Neuronal stem cell (in vitro differentiated cells): ENCODE data around the gene MISFA.

Experiments
- DNase-seq: peaks from one replicate; pipeline ENCODE4 v3.0.0-alpha.2; 2013; ENCODE audit warnings: low spot score
- H2AFZ ChIP-seq: one replicate; pipeline ENCODE4 v1.6.1; 2013; ENCODE audit warnings: mild to moderate bottlenecking, low read length, inconsistent platforms
- H2AK5ac ChIP-seq: 2 replicates; pipeline ENCODE4 v1.6.1; 2013; ENCODE audit warnings: low read depth, mild to moderate bottlenecking, inconsistent platforms, low read length, moderate library complexity, mixed read lengths
- H2BK120ac ChIP-seq: 2 replicates; pipeline ENCODE4 v1.6.1; 2013; ENCODE audit warnings: low read depth, mild to moderate bottlenecking, inconsistent platforms, low read length, moderate library complexity, mixed read lengths
- H2BK12ac ChIP-seq: one replicate; pipeline ENCODE4 v1.6.1; 2013; ENCODE audit warnings: low read length, inconsistent platforms
- H2BK15ac ChIP-seq: 2 replicates; pipeline ENCODE4 v1.6.1; 2013; ENCODE audit warnings: mild to moderate bottlenecking, low read length, inconsistent platforms, mixed read lengths
- H2BK5ac ChIP-seq: one replicate; pipeline ENCODE4 v1.6.1; 2013; ENCODE audit warnings: inconsistent platforms, mild to moderate bottlenecking, low read length, moderate library complexity
- H3K14ac ChIP-seq: one replicate; pipeline ENCODE4 v1.6.1; 2013; ENCODE audit warnings: low read length, inconsistent platforms
- H3K18ac ChIP-seq: 2 replicates; pipeline ENCODE4 v1.6.1; 2013; ENCODE audit warnings: low read length, inconsistent platforms
- H3K23ac ChIP-seq: 2 replicates; pipeline ENCODE4 v1.6.1; 2013; ENCODE audit warnings: low read depth, mild to moderate bottlenecking, mixed read lengths, low read length, inconsistent platforms; ENCODE audit not compliant: poor library complexity
- H3K27ac ChIP-seq: replicated peaks from 3 replicates; pipeline ENCODE4 v1.5.1; 2013; ENCODE audit warnings: low read length, inconsistent platforms
- H3K27me3 ChIP-seq, 3 experiments: 2 replicates each; pipeline ENCODE4 v1.6.1; 2013; ENCODE audit warnings: low read length in 3 of 3, mild to moderate bottlenecking in 2 of 3, inconsistent platforms in 1 of 3, low read depth in 1 of 3, mixed read lengths in 1 of 3, moderate library complexity in 1 of 3; ENCODE audit not compliant: control insufficient read depth in 3 of 3, insufficient read depth in 3 of 3
- H3K36me3 ChIP-seq, 2 donors: replicated peaks in 1 of 2; 2 replicates each; pipeline ENCODE4 v1.6.1; 2013; ENCODE audit warnings: low read length in 2 of 2; ENCODE audit not compliant: control insufficient read depth in 2 of 2, insufficient read depth in 2 of 2
- H3K4ac ChIP-seq: 2 replicates; pipeline ENCODE4 v1.6.1; 2013; ENCODE audit warnings: inconsistent platforms, mild to moderate bottlenecking, low read length, moderate library complexity
- H3K4me1 ChIP-seq, 2 donors: 1 replicate in 1 of 2; 2 replicates in 1 of 2; pipeline ENCODE4 v1.6.1; 2013; ENCODE audit warnings: low read length in 2 of 2, low read depth in 1 of 2; ENCODE audit not compliant: control insufficient read depth in 2 of 2, insufficient read depth in 1 of 2
- H3K4me2 ChIP-seq: one replicate; pipeline ENCODE4 v1.6.1; 2013; ENCODE audit warnings: mild to moderate bottlenecking, low read length, inconsistent platforms; ENCODE audit not compliant: insufficient read depth, poor library complexity, severe bottlenecking
- H3K4me3 ChIP-seq, 2 donors: 2 replicates each; pipeline ENCODE4 v1.5.1; 2013; ENCODE audit warnings: low read length in 2 of 2, mild to moderate bottlenecking in 2 of 2, inconsistent platforms in 1 of 2, moderate library complexity in 1 of 2
- H3K79me1 ChIP-seq: one replicate; pipeline ENCODE4 v1.6.1; 2013; ENCODE audit warnings: low read depth, mild to moderate bottlenecking, inconsistent platforms, low read length, moderate library complexity
- H3K9ac ChIP-seq: one replicate; pipeline ENCODE4 v1.6.1; 2013; ENCODE audit warnings: mild to moderate bottlenecking, low read depth, low read length, inconsistent platforms; ENCODE audit not compliant: poor library complexity
- H3K9me3 ChIP-seq, 2 donors: replicated peaks in 1 of 2; 2 replicates each; pipeline versions ENCODE3 to v1.6.1; 2013; ENCODE audit warnings: low read length in 2 of 2, mild to moderate bottlenecking in 2 of 2, inconsistent platforms in 1 of 2, low read depth in 1 of 2, mixed read lengths in 1 of 2, moderate library complexity in 1 of 2; ENCODE audit not compliant: control insufficient read depth in 2 of 2, insufficient read depth in 1 of 2
- H4K8ac ChIP-seq: one replicate; pipeline ENCODE4 v1.6.1; 2013; ENCODE audit warnings: low read depth, mild to moderate bottlenecking, inconsistent platforms, low read length, moderate library complexity
- H4K91ac ChIP-seq: one replicate; pipeline ENCODE4 v1.6.1; 2013; ENCODE audit warnings: low read length, low read depth, mild to moderate bottlenecking, inconsistent platforms; ENCODE audit not compliant: poor library complexity
- WGBS, 2 donors: extraction: QIAGEN DNeasy Blood & Tissue Kit; methylation state at CpG; one replicate each; pipeline ENCODE4 v1.1.7; 2013; ENCODE audit warnings: missing lambda C conversion rate in 2 of 2, mixed read lengths in 1 of 2; ENCODE audit not compliant: insufficient read length in 2 of 2, insufficient replicate concordance in 1 of 2; ENCODE audit errors: extremely low coverage in 2 of 2; 5-methylcytosine and 5-hydroxymethylcytosine counted together

The MISFA gene

GRCh38 chr11:18612394-18612793, 12.8 kb downstream of the MISFA start:
- Histone ChIP-seq H3K4me1 (no peaks in the 10 kb centered on the region), H3K9ac (no peak overlapping the region), H2BK120ac (no peak overlapping the region), H3K14ac (no peak overlapping the region), H3K27ac (no peak overlapping the region), H3K79me1 (no peaks in the 10 kb centered on the region), H4K91ac (no peak overlapping the region), H2BK12ac (no peak overlapping the region), H2BK15ac (no peak overlapping the region), H3K4me3 (no peak overlapping the region), H3K4me2 (no peak overlapping the region), H4K8ac (no peak overlapping the region), H2AK5ac (no peak overlapping the region), H3K18ac (no peak overlapping the region), H3K4ac (no peak overlapping the region), H3K27me3 (no peaks in the 10 kb centered on the region), H2AFZ (no peak overlapping the region), H3K9me3 (no peaks in the 10 kb centered on the region), H3K36me3 (peaks cover 22 to 89% of the 10 kb centered on the region in 2 donors), H2BK5ac (no peak overlapping the region), H3K23ac (no peak overlapping the region)
- no peak for DNase-seq
- WGBS, 2 donors = 100% methylated on average over 2 of the region's 4 CpGs; no CpG with 5 or more reads in 1 of the 2 donors

DNA sequence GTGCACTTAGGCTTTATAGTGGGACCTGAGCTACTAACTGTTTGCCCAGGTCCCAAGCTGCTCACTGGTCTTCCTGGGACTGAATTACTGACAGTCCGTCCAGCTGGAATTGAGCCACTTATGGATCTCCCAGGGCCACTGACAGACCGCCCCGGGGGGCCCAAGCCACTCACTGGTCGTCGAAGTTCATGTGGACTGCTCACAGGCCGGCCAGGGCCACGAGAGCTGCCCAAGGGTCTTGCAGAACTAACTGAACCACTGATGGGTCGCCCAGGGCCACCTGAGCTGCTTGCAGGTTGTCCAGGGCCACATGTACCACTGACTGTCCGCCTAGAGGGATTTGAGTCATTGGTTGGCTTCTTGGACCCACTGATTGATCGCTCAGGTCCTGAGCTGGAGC, 15.1 kb downstream of the MISFA start:
- no peak overlapping the region for H2AFZ ChIP-seq
- H3K9me3 ChIP-seq = no peaks in the 10 kb centered on the region
- H3K4me1 ChIP-seq = no peaks in the 10 kb centered on the region
- DNase-seq = no peak
- H2AK5ac ChIP-seq = no peak overlapping the region
- H2BK120ac ChIP-seq = no peak overlapping the region
- no peak overlapping the region for H3K27ac ChIP-seq
- no peak overlapping the region for H2BK15ac ChIP-seq
- H2BK5ac ChIP-seq = no peak overlapping the region
- no peak overlapping the region for H3K4ac ChIP-seq
- peaks cover 22 to 68% of the 10 kb centered on the region in 2 donors for H3K36me3 ChIP-seq
- no peak overlapping the region for H3K9ac ChIP-seq
- no CpG with 5 or more reads among the region's 10 CpGs for WGBS, 2 donors
- no peaks in the 10 kb centered on the region for H3K79me1 ChIP-seq
- no peak overlapping the region for H3K14ac ChIP-seq
- H3K23ac ChIP-seq = no peak overlapping the region
- H3K4me2 ChIP-seq = no peak overlapping the region
- H3K27me3 ChIP-seq = no peaks in the 10 kb centered on the region
- H3K4me3 ChIP-seq = peak overlapping the region in 1 of 2 donors; percentile 35
- no peak overlapping the region for H3K18ac ChIP-seq
- no peak overlapping the region for H2BK12ac ChIP-seq
- no peak overlapping the region for H4K91ac ChIP-seq
- H4K8ac ChIP-seq = no peak overlapping the region

DNA sequence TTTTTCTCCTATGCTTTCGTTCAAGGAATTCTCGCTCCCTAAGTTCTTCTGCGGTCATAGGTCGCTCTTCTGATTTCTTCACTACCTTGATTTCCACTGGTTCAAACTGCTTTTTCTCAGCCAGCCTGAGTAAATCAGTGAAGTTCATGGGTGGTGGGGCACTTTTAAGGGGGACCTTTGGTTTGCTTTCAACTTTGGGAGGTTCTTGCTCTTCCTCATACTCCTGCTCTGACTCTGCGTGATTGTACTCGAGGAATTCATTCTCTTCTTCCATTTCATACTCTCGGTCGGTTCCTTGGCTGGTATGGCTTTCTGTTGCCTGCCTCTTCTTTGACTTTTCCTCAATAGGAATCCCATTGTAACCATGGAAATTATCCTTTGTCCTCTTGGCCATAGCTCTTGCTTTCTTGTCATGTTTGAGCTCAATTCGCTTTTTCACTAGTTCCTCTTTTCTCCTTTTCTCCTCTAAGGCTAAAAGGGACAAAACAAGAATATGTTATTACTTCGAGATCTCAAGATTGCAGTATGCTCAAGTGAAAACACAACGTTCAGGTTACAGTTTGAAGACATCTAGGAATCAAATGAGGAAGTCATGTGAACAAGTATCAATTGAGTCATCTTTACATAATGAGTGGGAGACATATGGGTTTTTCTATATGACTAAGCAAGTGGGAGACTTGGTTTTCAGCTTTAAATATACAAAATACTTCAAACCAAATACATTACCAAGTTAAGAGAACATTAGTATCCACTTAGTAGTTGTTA, 16.2 kb downstream of the MISFA start:
- H3K27ac ChIP-seq = no peak overlapping the region
- H2BK120ac ChIP-seq = no peak overlapping the region
- H3K18ac ChIP-seq = no peak overlapping the region
- no peak overlapping the region for H3K4me3 ChIP-seq
- no peak overlapping the region for H2AK5ac ChIP-seq
- no peak overlapping the region for H2BK5ac ChIP-seq
- H3K4me2 ChIP-seq = no peak overlapping the region
- H3K79me1 ChIP-seq = peaks cover 2% of the 10 kb centered on the region
- H3K27me3 ChIP-seq = no peaks in the 10 kb centered on the region
- no peak overlapping the region for H4K91ac ChIP-seq
- no peak for DNase-seq
- H3K14ac ChIP-seq = no peak overlapping the region
- H3K9me3 ChIP-seq = no peaks in the 10 kb centered on the region
- H2BK15ac ChIP-seq = no peak overlapping the region
- WGBS, 2 donors = no CpG with 5 or more reads among the region's 11 CpGs
- no peak overlapping the region for H2AFZ ChIP-seq
- H4K8ac ChIP-seq = no peak overlapping the region
- no peak overlapping the region for H3K4ac ChIP-seq
- H3K23ac ChIP-seq = no peak overlapping the region
- H3K4me1 ChIP-seq = no peaks in the 10 kb centered on the region
- peaks cover 21 to 57% of the 10 kb centered on the region in 2 donors for H3K36me3 ChIP-seq
- H2BK12ac ChIP-seq = no peak overlapping the region
- no peak overlapping the region for H3K9ac ChIP-seq

DNA sequence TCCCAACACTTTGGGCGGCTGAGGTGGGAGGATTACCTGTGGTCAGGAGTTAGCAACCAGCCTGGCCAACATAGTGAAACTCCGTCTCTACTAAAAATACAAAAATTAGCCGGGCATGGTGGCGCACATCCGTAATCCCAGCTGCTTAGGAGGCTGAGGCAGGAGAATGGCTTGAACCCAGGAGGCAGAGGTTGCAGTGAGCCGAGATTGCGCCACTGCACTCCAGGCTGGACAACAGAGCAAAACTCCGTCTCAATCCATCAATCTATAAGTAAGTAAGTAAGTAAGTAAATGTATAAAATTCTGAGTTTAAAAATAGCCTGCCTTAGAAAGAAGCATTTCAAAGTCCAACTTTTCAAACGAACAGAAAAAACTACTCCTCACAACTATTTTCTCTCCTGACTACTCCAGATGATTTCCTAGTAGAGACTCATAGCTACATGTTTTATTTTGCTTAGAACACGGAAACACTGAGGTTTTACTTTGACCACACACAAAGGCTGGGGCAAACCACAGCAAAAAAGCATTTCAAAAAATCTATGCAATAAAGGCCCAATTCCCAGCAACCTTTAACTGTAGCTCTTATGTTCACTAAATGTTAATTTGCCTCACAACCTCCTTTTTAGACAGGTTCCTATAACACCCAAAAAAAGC, 18.2 kb downstream of the MISFA start:
- no peak overlapping the region for H2AK5ac ChIP-seq
- no peak overlapping the region for H3K4me3 ChIP-seq
- H2BK5ac ChIP-seq = no peak overlapping the region
- no peak for DNase-seq
- no peak overlapping the region for H3K4ac ChIP-seq
- H3K14ac ChIP-seq = no peak overlapping the region
- no peak overlapping the region for H2BK12ac ChIP-seq
- H3K36me3 ChIP-seq = peaks cover 16 to 39% of the 10 kb centered on the region in 2 donors
- no peak overlapping the region for H3K9ac ChIP-seq
- H2BK15ac ChIP-seq = no peak overlapping the region
- no peak overlapping the region for H3K23ac ChIP-seq
- no peak overlapping the region for H3K4me2 ChIP-seq
- no peak overlapping the region for H2AFZ ChIP-seq
- H4K8ac ChIP-seq = no peak overlapping the region
- no peaks in the 10 kb centered on the region for H3K4me1 ChIP-seq
- no peaks in the 10 kb centered on the region for H3K9me3 ChIP-seq
- no peak overlapping the region for H2BK120ac ChIP-seq
- H3K79me1 ChIP-seq = peaks cover 2% of the 10 kb centered on the region
- H4K91ac ChIP-seq = no peak overlapping the region
- WGBS, 2 donors = no CpG with 5 or more reads among the region's 10 CpGs
- no peak overlapping the region for H3K27ac ChIP-seq
- no peaks in the 10 kb centered on the region for H3K27me3 ChIP-seq
- no peak overlapping the region for H3K18ac ChIP-seq
